GM18511 (cell line): ENCODE measurements around the gene KLHDC10.
A peak's percentile ranks its signal among the peaks of the same experiment; 100 is the strongest.
"Not testable (repeated sequence)": the region's sequence is repeated elsewhere in the genome, so short reads cannot be mapped to it uniquely, and the experiment has no call there.

Experiments used
- ATAC-seq: cut with Tn5 transposase; IDR thresholded peaks from one replicate; pipeline ENCODE4 v1.9.1; 2021; ENCODE audit warnings: mild to moderate bottlenecking, moderate library complexity; ENCODE audit not compliant: unreplicated experiment

KLHDC10 gene, protein sequence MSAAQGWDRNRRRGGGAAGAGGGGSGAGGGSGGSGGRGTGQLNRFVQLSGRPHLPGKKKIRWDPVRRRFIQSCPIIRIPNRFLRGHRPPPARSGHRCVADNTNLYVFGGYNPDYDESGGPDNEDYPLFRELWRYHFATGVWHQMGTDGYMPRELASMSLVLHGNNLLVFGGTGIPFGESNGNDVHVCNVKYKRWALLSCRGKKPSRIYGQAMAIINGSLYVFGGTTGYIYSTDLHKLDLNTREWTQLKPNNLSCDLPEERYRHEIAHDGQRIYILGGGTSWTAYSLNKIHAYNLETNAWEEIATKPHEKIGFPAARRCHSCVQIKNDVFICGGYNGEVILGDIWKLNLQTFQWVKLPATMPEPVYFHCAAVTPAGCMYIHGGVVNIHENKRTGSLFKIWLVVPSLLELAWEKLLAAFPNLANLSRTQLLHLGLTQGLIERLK

DNA sequence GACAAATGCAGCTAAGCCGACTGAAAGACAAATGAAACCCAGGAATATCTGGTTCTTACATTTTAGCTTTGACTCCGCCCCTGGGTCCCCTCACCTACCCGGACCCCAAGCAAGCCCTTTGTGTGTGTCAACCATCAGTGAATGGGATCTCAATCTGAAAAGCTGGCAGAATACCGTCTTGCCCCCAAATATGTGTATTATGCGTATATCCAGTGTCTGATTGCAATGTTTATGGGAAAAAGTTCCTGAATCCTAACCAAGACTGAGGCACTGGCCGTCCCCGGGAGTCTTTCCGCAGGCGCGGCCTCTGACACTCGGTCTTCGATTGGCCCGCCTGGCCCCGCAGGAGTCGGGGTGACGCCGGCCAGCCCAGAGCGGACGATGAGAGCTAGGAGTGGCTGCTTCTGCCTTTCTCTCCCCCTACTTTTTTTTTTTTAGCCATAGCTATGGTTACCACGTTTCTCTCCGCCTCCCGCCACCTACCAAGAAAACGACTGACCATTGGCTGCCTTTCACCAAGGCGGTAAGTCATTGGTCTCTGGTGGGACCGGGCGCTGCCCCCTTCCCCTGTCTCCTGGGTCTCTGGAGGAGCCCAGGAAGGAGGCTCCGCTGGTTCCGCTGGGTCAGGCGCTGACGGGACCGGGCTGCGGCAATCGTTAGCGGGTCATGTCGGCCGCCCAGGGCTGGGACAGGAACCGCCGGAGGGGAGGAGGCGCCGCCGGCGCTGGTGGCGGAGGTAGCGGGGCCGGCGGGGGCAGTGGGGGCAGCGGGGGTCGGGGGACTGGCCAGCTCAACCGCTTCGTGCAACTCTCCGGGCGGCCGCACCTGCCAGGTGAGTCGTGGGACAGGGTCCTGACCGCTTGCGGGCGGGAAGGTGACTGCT is at the start of gene KLHDC10:
KLHDC10 (plus strand) TSS at position 557 of the 883 bp plus-strand sequence; CDS start at position 667, 110 bp downstream.
- ATAC-seq, result peak; percentile 99

DNA sequence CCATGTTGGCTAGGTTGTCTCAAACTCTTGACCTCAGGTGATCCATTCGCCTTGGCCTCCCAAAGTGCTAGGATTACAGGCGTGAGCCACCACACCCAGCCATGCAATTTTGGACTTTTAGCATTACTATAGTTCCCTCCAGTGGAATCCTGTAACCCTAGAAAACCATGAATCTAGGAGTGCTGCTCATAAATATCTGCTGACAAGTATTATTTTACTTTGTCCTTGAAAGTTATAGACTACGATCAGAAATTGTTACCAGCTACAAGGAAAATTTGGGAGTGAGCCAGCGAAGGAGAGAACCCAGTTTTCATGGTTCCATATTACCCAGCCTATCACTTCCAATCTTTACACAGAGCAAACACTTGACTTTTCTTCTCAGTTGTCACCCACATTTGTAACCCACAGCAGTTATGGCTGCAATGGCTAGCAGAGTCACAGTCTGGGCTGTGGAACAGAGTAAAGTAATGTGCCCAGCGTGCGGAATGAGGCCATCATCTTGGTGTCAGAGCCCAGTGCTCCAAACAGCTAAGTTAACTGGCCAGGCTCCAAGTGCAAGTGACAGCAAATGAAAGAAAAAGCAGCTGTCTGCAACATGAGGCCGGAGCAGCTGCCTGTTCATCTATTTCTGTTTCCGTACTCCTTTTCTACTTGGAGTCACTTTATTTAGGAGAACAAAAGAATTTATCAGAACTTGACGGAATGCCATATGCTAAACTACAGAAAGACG is 49.1 kb upstream of the KLHDC10 start:
- no peak for ATAC-seq

DNA sequence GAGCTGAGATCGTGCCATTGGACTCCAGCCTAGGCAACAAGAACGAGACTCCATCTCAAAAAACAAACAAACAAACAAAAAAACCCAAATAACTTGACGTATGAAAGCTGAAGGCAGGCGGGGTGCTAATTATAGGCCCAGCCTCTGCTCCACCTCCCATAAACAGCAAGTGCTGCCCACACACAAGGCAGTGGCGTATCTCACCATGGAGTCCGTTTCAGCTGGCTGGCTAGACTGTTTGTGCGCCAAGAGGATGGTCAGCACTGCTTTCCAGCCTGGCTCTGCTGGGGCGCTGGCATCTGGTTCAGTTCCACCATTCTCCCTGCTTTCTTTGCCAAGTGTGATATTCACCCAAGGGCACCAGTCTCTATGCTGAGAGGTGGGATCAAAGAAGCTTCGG is 48.2 kb upstream of the KLHDC10 start:
- no peak for ATAC-seq

DNA sequence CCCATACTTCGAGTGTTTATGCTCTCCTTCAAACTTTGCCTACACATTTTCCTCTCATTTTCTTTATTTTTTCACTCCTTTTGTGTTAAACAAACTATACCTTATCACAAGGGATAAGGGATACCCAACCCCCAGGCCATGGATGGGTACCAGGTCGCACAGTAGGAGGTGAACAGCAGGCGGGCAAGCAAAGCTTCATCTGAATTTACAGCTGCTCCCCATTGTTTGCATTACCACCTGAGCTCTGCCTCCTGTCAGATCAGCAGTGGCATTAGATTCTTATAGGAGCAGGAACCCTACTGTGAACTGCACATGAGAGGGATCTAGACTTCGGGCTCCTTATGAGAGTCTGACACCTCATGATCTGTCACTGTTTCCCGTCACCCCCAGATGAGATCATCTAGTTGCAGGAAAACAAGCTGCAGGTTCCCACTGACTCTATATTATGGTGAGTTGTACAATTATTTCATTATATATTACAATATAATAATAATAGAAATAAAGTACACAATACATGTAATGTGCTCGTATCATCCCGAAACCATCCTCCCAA is 47.6 kb upstream of the KLHDC10 start:
- ATAC-seq, result no peak

DNA sequence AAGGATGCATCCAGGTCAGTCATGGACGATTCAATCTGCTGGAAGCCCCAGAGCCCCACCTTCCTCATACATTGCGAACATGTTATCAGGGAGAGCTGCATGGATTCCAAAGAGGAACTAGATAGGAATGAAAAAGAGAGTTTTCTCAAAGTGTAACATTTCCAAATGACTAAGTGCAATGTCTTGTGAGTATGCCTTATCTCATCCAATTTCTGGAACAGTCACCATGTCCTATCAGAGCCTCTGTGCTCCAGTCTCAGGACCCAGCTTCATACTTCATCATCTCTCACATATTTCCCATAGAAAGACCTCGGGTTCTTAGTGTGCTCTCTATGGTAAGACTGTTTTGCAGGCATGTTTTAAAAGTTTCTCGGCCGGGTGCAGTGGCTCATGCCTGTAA is 45.9 kb upstream of the KLHDC10 start:
- no peak for ATAC-seq

DNA sequence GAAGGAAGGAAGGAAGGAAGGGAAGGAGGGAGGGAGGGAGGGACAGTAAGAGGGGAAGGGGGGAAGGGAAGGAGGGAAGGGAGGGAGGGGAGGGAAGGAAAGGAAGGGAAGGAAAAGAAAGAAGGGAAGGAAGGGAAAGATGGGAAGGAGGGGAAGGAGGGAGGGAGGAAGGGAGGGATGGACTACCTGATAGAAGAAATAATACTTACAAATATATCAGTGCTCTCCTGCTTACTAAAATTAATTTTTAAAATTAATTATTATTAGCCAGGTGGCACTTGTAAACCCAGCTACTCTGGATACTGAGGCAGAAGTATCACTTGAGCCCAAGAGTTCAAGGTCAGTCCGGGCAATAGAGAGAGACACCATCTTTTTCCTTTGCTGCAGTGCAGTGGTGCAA is 37.6 kb upstream of the KLHDC10 start:
- no peak for ATAC-seq

DNA sequence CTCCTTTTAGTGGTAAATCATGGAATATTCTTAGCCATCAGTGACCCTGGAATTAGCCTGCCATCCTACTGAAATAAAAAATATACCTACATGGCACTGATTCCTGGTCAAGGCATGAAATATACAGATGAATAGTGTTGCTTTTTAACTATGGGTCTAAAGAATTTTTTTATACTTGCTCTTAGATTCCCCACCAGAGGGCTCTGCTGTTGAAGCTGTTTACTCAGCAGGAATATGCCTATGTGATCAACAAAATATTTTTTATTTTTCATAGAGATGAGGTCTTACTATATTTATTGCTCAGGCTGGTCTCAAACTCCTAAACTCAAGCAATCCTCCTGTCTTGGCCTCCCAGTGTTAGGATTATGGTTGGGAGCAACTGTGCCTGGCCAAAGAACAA is 32.6 kb upstream of the KLHDC10 start:
- ATAC-seq, result no peak

DNA sequence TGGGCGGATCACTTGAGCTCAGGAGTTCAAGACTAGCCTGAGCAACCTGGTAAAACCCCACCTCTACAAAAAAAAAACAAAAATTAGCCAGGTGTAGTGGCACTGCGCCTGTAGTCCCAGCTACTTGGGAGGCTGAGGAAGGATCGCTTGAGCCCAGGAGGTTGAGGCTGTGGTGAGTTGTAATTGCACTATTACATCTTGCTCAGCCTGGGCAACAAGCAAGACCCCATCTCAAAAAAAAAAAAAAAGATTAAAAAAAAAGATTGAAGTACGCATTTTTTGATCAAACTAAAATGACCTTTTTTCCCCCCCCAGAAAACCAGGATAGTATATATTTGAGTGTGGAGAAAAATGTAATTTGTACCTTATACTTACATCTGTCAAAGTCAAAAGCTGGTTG is 29.8 kb upstream of the KLHDC10 start:
- no peak for ATAC-seq

DNA sequence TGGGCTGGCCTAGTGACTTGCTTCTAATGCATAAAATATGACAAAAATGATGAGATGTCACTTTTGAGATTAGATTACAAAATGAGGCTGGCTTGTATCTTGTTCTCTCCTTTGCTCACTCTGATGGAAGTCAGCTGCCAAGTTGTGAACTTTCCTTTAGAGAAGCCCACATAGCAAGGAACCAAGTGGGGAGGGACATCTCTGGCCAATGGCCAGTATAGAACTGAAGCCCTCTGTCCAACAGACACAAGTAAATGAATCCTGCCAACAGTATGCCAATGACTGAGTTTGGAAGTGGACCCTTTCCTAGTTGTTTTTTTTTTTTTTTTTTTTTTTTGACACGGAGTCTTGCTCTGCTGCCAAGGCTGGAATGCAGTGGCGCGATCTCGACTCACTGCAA is 22.5 kb upstream of the KLHDC10 start:
- ATAC-seq, result no peak

DNA sequence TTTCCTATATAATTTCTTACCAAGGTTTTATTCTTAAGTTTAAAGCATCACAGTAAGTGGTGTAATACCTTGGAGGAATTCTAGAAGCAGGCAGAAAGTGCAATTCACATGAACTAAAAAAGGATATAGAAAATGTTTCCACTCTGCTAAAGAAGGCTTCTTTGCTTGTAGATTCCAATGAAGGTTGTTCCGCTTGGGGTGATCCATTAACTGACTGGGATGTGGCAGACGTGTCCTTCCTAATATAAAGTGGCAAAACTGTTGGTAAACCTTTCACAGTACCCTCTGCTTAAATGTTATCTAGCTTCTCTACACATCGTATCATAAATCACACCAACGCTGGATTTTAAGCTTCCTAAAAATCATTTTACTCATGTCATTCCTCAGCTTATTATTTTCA is 21.4 kb upstream of the KLHDC10 start:
- ATAC-seq, result no peak

DNA sequence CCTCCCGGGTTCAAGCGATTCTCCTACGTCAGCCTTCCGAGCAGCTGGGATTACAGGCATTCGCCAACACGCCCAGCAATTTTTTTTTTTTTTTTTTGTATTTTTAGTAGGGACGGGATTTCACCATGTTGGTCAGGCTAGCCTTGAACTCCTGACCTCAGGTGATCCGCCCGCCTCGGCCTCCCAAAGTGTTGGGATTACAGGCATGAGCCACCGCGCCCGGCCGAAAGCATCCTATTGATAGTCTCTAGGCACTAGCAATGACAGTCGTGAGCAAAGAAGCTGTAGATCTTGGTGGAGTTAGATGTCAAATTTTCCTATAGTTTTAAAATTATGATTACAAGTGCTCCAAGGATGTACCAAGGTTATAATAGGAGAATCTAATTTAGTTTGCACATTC is 18.1 kb upstream of the KLHDC10 start:
- ATAC-seq, result not testable (repeated sequence)

DNA sequence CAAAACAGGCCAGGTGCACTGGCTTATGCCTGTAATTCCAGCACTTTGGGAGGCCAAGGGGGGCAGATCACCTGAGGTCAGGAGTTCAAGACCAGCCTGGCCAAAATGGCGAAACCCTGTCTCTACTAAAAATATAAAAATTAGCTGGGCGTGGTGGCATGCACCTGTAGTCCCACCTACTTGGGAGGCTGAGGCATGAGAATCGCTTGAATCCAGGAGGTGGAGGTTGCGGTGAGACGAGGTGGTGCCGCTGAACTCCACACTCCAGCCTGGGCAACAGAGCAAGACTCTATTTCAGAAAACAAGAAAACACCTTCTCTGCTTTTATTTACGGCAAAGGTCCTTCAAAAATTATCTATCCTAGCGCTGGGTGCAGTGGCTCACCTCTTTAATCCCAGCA is 15.1 kb upstream of the KLHDC10 start:
- ATAC-seq, result not testable (repeated sequence)

DNA sequence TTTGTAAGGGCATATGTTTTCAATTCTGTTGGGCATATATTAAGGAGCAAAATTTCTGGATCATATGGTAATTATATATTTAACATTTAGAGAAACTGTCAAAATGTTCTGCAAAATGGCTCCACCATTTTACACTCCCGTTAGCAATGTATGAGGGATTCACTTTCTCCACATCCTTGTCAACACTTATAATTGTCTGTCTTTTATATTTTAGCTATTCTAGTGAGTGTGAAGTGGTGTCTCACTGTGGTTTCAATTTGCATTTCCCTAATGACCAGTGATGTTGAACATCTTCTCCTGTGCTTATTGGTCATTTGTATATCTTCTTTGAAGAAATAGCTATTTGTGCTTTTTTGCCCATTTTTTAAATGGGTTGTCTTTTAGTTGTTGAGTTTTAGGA is 8.1 kb upstream of the KLHDC10 start:
- ATAC-seq, result no peak

DNA sequence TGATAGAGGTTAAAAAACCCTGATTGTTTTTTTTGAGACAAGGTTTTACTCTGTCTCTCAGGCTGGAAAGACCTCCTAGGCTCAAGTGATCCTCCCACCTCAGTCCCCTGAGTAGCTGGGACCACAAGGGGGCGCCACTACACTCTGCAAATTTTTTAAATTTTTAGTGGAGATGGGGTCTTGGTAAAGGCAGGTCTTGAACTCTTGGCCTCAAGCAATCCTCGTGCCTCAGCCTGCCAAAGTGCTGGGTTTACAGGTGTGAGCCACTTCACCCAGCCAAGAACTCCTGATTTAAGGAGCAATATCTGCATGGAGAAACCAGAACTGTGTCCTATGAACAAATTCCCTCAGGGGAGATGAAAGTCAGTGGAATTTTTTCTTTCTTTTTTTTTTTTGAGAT is 7.3 kb upstream of the KLHDC10 start:
- no peak for ATAC-seq

DNA sequence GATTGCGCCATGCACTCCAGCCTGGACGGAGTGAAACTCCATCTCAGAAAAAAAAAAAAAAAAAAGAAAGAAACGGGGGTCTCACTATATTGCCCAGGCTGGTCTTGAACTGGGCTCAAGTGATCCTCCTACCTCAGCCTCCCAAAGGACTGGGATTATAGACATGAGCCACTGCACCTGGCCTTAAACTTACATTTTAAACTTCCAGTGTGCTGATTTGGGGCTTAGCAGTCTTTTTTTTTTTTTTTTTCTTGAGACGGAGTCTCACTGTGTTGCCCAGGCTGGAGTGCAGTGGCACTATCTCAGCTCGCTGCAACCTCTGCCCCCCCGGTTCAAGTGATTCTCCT is 5.8 kb upstream of the KLHDC10 start:
- ATAC-seq, result not testable (repeated sequence)

DNA sequence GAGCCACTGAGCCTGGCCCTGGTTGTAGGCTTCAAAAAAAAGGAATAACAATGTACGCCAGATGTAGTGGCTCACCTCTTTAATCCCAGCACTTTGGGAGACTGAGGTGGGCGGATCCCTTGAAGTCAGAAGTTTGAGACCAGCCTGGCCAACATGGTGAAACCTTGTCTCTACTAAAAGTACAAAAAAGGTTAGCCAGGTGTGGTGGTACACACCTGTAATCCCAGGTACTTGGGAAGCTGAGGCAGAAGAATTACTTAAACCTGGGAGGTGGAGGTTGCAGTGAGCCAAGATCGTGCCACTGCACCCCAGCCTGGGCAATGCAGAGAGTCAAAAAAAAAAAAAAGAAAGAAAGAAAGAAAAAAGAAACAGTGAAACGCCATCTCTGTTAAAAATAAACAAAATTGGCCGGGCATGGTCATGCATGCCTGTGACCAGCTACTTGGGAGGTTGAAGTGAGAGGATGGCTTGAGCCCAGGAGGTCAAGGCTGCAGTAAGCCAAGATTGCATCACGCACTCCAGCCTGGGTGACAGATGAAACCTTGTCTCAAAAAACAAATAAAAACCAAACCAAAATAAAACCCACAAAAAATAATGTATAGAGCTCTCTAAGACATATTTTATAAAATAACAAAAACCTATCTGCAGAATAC is 4.7 kb upstream of the KLHDC10 start:
- ATAC-seq, result no peak

DNA sequence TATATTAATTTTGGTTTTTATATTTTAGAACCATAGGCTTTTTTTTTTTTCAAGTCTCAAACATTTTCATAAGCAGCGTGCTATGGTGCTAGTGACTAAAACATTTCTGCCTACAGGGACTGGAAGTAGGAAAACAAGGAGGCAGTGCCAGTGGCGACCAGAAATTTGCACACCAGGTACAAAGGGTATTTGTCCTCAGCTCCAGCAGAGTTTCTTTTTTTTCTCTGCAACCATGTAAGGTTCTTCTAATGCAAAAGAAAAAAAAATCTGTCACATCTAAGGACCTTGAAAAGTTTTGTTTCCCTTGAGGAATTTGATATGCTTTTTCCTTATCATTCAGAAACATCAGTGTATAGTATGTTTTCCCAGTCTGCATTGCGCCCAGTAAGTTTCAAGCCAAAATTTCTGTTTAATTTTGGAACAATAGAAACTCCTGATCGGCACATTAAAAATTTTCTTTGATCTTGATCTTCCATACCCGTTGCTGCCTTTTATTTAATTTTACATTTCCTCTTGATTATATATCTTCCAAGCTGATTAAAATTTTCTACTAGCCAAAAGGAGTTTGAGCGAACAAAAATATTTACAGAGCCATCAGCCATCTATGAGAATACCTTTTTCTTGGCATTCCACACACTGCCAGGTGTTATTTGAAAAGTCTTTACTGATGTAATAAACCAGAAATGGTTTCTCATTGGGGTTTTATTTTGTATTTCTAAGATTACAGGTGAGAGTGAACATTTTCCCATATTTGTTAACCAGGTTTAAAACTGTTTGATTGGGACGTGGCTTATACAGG is 956 bp upstream of the KLHDC10 start:
- no peak for ATAC-seq

DNA sequence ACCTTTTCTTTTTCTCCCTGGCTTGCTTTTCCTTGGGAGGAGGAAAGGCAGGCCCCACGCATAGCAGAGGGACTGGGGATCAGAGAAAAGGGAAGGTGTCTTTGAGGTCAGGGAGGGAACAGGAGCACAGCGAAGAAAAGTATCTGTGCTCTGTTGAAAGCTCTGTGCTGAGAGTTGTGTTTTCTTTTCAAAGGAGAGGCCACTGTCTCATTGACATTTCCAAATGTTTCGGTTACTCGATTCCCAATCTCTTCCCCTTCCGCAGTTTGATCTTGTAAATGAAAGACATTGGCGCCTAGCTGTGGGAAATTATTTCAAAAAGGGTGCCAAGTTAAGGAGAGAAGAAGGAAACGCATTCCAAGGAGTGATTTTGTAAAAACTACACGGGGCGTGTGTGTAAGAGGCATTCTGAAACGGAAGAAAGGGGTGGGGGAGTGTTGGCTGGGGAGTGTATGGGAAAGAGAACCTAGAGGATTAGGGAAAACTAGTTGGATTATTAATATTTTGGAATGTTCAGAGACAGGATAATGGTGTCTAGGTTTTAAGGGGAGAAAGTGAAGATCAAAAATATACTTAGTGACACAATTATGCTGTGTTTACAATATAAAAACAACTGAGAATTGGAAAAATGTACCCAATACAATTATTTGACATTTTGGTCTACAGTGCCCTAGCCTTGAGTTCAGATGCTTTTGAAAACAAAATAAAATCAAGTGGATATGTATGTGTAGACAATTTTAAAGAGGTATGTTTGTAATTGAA is 708 bp downstream of the KLHDC10 start:
- peak; percentile 12 for ATAC-seq
